Dermis microvascular lymphatic vessel endothelial cell (primary cell): ENCODE measurements around the gene NFIB. TPM values are rescaled to one million over a fixed set of nuclear protein-coding genes. Genes with fewer than 3 reads are reported as not detected.
A peak's percentile ranks its signal among the peaks of the same experiment; 100 is the strongest.

ENCODE experiments used
- DNase-seq, 2 donors: peaks; one replicate each; pipeline versions ENCODE4 v3.0.0 to v3.0.0-alpha.2; 2010; ENCODE audit warnings: low read depth in 2 of 2
- total RNA-seq: library from RNA; depleted of rRNA; stranded (reverse); fragments of >200 nt; gene quantifications from 2 replicates; pipeline ENCODE4 v1.2.1, GENCODE V29; 2014

The NFIB gene
- total RNA-seq, 1 donor from 2014 or later: 116 TPM

- no peak for DNase-seq
Measured at GRCh38 chr9:14043483-14043882, 270.5 kb downstream of the NFIB start.

- peak in 1 of 2 donors; percentile 52 for DNase-seq
Measured at GRCh38 chr9:14037331-14037730, 276.6 kb downstream of the NFIB start.

- no peak for DNase-seq
Measured at GRCh38 chr9:14033067-14033466, 280.9 kb downstream of the NFIB start.
